ENCODE measurements around the gene ABCC1. TPM values are rescaled to one million over a fixed set of nuclear protein-coding genes. Genes with fewer than 3 reads are reported as not detected.

ABCC1 gene
- total and polyA plus RNA-seq, 2 donors from 2014 or later, result 4.6 to 29.7 TPM

DNA sequence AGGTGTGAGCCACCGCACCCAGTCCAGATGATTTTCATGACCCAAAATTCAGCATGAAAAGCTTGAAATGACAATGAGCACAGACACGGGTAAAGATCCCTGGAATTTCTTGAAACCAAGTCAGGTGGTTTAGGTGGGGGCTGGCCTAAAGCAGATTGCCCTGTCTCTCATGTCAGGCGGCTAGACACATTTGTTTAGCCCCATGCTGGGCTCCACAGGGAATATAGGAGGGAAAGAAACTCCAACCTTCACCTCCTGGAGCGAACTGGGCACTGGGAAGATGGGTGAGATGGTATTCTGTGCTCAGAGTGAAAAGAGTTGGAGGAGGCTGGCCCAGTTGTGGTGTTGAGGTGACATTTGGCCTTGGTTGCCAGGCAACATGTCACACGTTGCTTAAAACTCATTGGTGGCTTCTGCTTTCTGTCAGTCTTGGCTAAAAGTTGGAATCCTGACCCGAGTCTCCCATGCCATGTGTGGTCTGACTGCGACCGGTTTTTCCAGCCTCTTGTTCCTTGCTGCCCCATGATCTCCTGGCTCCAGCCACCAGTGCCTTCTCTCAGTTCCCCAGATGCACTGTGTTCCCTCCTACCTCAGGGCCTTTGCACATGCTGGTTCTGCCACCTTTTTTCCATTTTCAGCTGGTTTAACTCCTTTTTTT is 160.2 kb downstream of the ABCC1 start:
- Histone ChIP-seq H3K9me3 (ENCODE audit: control insufficient read depth in 2 of 3, insufficient read depth in 1 of 3, low read length in 3 of 3) (no peaks in the 10 kb centered on the region), H3K4me1 (ENCODE audit: control insufficient read depth in 2 of 3, insufficient read depth in 2 of 3, low read depth in 1 of 3, low read length in 3 of 3) (no peaks in the 10 kb centered on the region), H3K27ac (ENCODE audit: low read depth in 2 of 2, low read length in 2 of 2) (no peak overlapping the region), H3K9ac (ENCODE audit: low read length in 3 of 3) (no peak overlapping the region), H3K36me3 (ENCODE audit: control insufficient read depth in 2 of 3, insufficient read depth in 3 of 3, low read length in 3 of 3) (peaks cover 6 to 16% (median 16%) of the 10 kb centered on the region in 3 donors), H3K4me3 (ENCODE audit: low read length in 3 of 3) (no peak overlapping the region), H3K27me3 (ENCODE audit: control insufficient read depth, insufficient read depth, low read length) (no peaks in the 10 kb centered on the region)
- no peak for FAIRE-seq
- intact Hi-C loops (cut with DNase I), result no loop called here
- TF ChIP-seq, protein P1, sequence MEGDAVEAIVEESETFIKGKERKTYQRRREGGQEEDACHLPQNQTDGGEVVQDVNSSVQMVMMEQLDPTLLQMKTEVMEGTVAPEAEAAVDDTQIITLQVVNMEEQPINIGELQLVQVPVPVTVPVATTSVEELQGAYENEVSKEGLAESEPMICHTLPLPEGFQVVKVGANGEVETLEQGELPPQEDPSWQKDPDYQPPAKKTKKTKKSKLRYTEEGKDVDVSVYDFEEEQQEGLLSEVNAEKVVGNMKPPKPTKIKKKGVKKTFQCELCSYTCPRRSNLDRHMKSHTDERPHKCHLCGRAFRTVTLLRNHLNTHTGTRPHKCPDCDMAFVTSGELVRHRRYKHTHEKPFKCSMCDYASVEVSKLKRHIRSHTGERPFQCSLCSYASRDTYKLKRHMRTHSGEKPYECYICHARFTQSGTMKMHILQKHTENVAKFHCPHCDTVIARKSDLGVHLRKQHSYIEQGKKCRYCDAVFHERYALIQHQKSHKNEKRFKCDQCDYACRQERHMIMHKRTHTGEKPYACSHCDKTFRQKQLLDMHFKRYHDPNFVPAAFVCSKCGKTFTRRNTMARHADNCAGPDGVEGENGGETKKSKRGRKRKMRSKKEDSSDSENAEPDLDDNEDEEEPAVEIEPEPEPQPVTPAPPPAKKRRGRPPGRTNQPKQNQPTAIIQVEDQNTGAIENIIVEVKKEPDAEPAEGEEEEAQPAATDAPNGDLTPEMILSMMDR (IDR thresholded peaks at IDR 0.05; ENCODE audit: borderline replicate concordance, extremely low read depth, insufficient read depth), result no peak
- DNase-seq, result no peak

DNA sequence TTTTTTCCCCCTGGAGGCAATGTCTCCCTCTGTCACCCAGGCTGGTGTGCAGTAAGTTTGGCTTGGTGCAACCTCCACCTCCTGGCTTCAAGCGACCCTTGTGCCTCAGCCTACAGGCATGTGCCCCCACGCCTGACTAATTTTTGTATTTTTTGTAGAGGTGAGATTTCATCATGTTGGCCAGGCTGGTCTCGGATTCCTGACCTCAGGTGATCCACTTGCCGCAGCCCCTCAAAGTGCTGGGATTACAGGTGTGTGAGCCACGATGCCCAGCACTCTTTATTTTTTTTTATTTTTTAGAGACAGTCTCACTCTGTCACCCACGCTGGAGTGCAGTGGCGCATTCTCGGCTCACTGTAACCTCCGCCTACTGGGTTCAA is 160.7 kb downstream of the ABCC1 start:
- FAIRE-seq (no peak), DNase-seq (no peak)
- intact Hi-C loops (cut with DNase I), result no loop called here
- Histone ChIP-seq H3K4me3 (ENCODE audit: low read length in 3 of 3) (no peak overlapping the region), H3K4me1 (ENCODE audit: control insufficient read depth in 2 of 3, insufficient read depth in 2 of 3, low read depth in 1 of 3, low read length in 3 of 3) (no peaks in the 10 kb centered on the region), H3K9ac (ENCODE audit: low read length in 3 of 3) (no peak overlapping the region), H3K27me3 (ENCODE audit: control insufficient read depth, insufficient read depth, low read length) (no peaks in the 10 kb centered on the region), H3K9me3 (ENCODE audit: control insufficient read depth in 2 of 3, insufficient read depth in 1 of 3, low read length in 3 of 3) (no peaks in the 10 kb centered on the region), H3K36me3 (ENCODE audit: control insufficient read depth in 2 of 3, insufficient read depth in 3 of 3, low read length in 3 of 3) (peaks cover 6 to 16% (median 16%) of the 10 kb centered on the region in 3 donors), H3K27ac (ENCODE audit: low read depth in 2 of 2, low read length in 2 of 2) (no peak overlapping the region)
- TF ChIP-seq, protein P1 (IDR thresholded peaks at IDR 0.05; ENCODE audit: borderline replicate concordance, extremely low read depth, insufficient read depth), result no peak

DNA sequence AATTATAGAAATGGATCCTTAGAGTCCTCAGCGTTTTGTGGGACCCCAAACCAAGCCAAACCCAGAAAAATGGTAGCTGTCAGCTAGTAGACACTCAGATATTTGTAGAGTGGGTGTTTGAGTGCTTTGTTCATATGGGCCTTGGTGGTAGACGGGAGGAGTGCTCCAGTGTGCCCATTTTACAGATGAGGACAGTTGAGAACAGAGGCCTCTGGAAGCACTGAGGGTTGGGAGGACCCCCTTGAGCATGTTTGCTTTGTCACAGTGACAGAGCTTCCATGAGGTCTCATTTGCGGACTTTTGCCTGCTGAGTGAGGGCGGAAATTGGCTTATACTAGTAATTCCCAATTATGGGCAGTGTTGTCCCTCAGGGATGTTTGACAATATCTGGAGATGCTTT is 162.2 kb downstream of the ABCC1 start:
- DNase-seq (no peak), FAIRE-seq (no peak)
- intact Hi-C loops (cut with DNase I), result no loop called here
- TF ChIP-seq, protein P1 (IDR thresholded peaks at IDR 0.05; ENCODE audit: borderline replicate concordance, extremely low read depth, insufficient read depth), result no peak
- Histone ChIP-seq H3K27me3 (ENCODE audit: control insufficient read depth, insufficient read depth, low read length) (no peaks in the 10 kb centered on the region), H3K36me3 (ENCODE audit: control insufficient read depth in 2 of 3, insufficient read depth in 3 of 3, low read length in 3 of 3) (peaks cover 6 to 17% (median 13%) of the 10 kb centered on the region in 3 donors), H3K9me3 (ENCODE audit: control insufficient read depth in 2 of 3, insufficient read depth in 1 of 3, low read length in 3 of 3) (no peaks in the 10 kb centered on the region), H3K27ac (ENCODE audit: low read depth in 2 of 2, low read length in 2 of 2) (no peak overlapping the region), H3K4me1 (ENCODE audit: control insufficient read depth in 2 of 3, insufficient read depth in 2 of 3, low read depth in 1 of 3, low read length in 3 of 3) (no peaks in the 10 kb centered on the region), H3K4me3 (ENCODE audit: low read length in 3 of 3) (no peak overlapping the region), H3K9ac (ENCODE audit: low read length in 3 of 3) (no peak overlapping the region)

Data from kidney (tissue), 14 donors.